Endometrium (tissue), 2 donors: ENCODE results near the gene EEFSEC.
"Not testable (repeated sequence)": the region's sequence is repeated elsewhere in the genome, so short reads cannot be mapped to it uniquely, and the experiment has no call there.

Source experiments
- FAIRE-seq: peaks from 2 replicates; lab custom pipeline; 2012; peaks lifted over from hg19 to GRCh38; lab: Jason Lieb, UNC
- donor health status: control.
- donor health status: control.

Gene EEFSEC

DNA sequence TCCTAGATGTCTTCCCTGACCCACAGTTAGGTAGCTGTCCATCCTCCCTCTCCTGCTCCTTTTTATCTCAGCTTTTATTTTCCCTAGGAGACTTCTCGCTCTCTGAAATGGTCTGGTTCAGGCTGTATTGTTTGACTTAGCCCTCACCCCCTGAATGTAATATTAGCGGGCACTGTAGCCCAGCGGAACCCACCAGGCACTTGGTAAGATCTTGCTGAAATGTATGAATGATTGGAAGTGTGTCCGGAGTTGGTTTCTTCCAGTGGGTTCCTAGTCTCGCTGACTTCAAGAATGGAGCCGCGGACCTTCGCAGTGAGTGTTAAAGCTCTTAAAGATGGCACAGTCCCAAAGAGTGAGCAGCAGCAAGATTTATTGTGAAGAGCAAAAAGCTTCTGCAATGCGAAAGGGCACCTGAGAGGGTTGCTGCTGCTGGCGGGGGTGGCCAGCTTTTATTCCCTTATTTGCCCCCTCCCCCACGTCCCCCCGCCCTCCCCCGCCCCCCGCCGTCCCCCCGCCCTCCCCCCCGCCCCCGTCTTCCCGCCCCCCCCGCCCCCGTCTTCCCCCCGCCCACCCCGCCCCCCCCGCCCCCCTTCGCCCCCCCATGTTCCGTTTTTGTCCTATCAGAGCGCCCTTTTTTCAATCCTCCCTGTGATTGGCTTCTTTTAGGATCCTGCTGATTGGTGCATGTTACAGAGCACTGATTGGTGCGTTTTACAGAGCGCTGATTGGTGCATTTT lies 694 bp upstream of the EEFSEC start:
- FAIRE-seq = no peak

GRCh38 chr3:128154354-128154753 lies 1.1 kb downstream of the EEFSEC start:
- FAIRE-seq = not testable (repeated sequence)

- no peak for FAIRE-seq
Observed at GRCh38 chr3:128155616-128156360, 2.5 kb downstream of the EEFSEC start.

GRCh38 chr3:128160661-128161060 lies 7.4 kb downstream of the EEFSEC start:
- FAIRE-seq = no peak

DNA sequence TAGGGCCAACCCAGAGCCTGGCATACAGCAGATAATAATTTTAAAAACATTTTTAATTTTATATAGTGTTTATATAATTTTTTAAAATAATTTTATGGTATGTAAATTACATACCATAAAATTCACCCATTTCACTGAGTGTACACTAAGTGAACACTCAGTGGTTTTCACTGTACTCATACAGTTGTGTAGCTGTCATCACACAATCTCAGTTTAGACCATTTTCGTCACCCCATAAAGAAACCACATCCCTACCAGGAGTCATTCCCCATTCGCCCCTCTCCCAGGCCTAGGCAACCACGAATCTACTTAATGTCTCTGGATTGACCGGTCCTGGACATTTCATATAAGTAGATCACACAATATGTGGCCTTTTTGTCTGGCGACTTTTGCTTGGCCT lies 10.2 kb downstream of the EEFSEC start:
- no peak for FAIRE-seq

- FAIRE-seq = no peak
Observed at GRCh38 chr3:128166971-128167453, 13.7 kb downstream of the EEFSEC start.

DNA sequence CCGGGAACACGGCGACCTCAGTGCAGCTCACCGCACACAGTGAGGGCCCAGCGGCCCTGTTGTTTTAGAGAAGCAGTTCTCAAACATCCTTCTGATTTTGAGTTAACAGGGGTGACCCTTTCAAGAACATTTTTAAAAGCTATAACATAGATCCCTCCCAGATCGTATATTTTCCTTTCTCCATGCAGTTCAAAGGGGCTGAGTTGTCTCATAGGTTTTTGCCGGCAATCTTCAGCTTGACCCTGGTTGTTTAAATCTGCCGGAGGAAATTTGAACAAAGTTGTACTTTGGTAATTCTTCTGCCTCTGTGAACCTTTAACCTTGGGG lies 14.3 kb downstream of the EEFSEC start:
- no peak for FAIRE-seq

DNA sequence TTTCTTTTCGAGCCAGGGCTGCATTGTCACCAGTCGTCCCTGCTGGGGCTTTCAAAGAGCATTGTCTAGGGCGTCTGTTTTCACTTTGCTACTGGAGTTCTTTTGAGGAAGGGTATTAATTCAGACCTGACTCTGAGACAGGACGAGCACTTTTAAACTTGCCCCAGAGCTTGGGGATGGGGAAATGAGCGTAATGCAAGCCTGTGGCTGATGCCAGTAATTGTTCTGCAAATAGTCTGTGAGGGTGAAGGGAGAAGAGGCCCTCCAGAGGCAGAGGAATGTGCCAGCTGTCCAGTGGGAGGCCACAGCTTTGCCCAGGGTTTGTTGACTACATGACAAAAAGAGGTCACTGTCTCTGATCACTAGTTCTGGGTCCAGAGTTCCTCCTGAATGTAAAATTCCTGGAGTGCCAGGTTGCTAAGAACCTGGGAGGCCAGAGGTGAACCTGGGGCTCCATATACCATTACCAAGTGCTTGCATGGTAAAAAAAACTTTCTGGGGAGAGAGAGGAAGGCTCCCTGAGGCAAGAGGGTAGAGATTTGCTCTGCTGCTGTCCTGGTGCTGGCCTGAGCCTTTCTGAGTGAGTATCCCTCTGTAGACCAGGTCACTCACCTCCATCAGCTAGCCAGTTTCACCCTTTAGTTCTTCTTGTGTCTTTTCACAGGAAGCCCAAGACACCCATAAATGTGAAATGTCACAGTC lies 14.8 kb downstream of the EEFSEC start:
- FAIRE-seq = no peak

- FAIRE-seq = no peak
Observed at GRCh38 chr3:128168836-128169235, 15.6 kb downstream of the EEFSEC start.

DNA sequence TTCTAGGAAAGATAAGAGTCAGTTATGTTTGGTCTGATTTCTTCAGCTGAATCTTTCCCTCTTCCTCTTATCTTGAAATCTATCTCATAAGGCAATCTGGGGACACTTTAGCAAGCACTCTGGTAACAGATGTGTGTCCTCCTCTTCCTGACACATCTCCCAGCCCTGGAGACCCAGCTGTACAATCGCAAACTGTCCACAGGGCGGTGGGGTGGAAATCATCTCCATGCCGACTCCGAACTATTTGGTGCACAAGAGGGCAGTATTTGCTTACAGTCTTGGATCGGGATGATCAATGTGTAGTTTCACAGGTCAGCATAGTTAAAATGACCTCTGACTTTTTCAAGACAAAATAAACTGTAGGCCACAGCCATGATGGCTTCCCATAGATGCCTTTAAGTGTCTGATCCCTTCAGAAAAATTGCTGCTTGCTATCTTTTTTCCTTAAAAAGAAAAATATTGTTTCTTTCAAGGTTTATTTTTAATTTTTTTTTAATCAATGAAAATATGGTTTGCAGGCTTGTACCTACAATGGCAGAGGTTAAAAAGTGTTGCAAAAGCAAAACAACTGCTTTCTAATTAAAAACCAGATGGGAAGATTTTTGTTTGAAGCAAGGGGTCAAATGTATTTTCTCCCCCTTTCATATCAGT lies 17.7 kb downstream of the EEFSEC start:
- peak; percentile 94 for FAIRE-seq

GRCh38 chr3:128173200-128173599 lies 19.9 kb downstream of the EEFSEC start:
- no peak for FAIRE-seq

DNA sequence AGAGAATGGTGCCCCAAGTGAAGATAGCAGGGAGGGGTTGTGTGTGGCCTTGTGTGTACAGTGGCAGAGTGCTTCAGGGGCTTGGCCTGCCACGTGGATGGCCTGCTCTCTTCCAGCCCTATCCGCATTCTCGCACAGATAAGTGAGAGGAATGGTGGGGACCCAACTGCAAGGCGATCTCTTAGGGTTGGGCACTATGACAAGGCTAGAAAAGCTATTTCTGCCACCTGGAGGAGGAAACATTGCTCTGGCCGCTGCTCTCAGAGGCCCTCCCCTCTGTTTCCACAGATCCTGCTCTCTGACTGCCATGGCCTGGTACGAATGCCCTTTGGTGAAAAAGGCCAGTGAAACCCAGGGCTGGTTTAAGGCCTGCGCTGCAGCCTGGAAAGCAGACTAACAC lies 20.6 kb downstream of the EEFSEC start:
- no peak for FAIRE-seq

GRCh38 chr3:128174675-128175590 lies 21.7 kb downstream of the EEFSEC start:
- no peak for FAIRE-seq

- no peak for FAIRE-seq
Observed at GRCh38 chr3:128175768-128176167, 22.5 kb downstream of the EEFSEC start.

DNA sequence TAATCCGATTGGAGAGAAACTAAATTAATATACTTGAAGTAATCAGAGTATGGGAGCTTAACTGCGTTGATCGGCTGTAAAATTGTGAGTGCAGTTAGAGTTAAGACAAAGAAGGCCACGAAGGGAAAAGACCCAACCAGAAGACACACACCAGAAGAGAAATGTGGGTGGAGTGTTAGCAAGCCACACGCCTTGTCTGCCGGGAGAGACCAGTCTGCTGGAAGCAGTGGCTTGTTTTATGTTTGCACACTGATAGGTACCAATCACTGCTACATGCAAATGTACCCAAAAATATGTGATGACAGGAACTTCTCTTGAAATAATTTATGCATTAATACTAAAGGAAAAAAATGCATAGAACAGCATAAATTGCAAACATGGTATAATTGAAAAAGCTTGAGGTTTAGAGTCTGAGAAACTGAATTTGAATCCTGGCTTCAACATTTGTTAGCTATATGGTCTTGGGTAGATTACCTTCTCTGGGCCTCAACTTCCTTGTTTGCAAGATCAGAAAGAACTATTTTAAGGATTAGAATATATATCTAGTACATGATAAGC lies 23.1 kb downstream of the EEFSEC start:
- no peak for FAIRE-seq

- FAIRE-seq = peak; percentile 80
Observed at GRCh38 chr3:128177865-128178264, 24.6 kb downstream of the EEFSEC start.

- FAIRE-seq = no peak
Observed at GRCh38 chr3:128178782-128179483, 25.7 kb downstream of the EEFSEC start.

- no peak for FAIRE-seq
Observed at GRCh38 chr3:128179484-128179819, 26.2 kb downstream of the EEFSEC start.

- FAIRE-seq = no peak
Observed at GRCh38 chr3:128180436-128180835, 27.2 kb downstream of the EEFSEC start.

- FAIRE-seq = no peak
Observed at GRCh38 chr3:128180913-128181312, 27.6 kb downstream of the EEFSEC start.

GRCh38 chr3:128182656-128183055 lies 29.4 kb downstream of the EEFSEC start:
- no peak for FAIRE-seq
